Fibroblast of skin of left biceps (primary cell): ENCODE measurements around the gene RBM33.
"Not testable (repeated sequence)": the region's sequence is repeated elsewhere in the genome, so short reads cannot be mapped to it uniquely, and the experiment has no call there.

Experiments
- DNase-seq, 2 experiments: peaks; one replicate each; pipeline ENCODE4 v3.0.0-alpha.2; 2013; ENCODE audit warnings: low read depth in 2 of 2

The RBM33 gene

DNA sequence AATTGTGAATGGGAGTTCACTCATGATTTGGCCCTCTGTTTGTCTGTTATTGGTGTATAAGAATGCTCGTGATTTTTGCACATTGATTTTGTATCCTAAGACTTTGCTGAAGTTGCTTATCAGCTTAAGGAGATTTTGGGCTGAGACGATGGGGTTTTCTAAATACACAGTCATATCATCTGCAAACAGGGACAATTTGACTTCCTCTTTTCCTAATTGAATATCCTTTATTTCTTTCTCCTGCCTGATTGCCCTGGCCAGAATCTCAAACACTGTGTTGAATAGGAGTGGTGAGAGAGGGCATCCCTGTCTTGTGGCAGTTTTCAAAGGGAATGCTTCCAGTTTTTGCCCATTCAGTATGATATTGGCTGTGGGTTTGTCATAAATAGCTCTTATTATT is 43.8 kb downstream of the RBM33 start:
- not testable (repeated sequence) for DNase-seq

DNA sequence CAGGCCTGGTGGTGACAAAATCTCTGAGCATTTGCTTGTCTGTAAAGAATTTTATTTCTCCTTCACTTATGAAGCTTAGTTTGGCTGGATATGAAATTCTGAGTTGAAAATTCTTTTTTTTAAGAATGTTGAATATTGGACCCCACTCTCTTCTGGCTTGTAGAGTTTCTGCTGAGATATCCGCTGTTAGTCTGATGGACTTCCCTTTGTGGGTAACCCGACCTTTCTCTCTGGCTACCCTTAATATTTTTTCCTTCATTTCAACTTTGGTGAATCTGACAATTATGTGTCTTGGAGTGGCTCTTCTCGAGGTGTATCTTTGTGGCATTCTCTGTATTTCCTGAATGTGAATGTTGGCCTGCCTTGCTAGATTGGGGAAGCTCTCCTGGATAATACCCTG is 46.2 kb downstream of the RBM33 start:
- not testable (repeated sequence) for DNase-seq

DNA sequence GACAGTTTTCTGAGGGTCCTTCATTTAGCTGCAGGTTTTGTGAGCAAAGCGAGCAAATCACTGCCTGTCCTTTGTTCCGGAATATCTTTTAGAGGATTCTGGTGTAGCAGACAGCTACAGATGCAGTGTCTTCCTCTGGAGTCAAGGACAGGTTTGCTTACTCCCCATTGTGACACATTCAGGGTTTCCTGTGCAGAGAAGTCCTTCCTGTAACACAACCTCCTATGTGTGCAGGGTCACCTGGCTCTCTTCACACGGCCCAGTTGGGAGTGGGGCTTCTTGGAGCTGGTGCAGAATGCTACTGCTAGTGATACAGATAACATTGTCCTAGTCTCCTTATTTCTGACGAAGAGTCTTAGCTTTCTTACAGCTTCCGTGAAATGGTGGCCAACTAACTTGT is 47.9 kb downstream of the RBM33 start:
- DNase-seq: no peak

DNA sequence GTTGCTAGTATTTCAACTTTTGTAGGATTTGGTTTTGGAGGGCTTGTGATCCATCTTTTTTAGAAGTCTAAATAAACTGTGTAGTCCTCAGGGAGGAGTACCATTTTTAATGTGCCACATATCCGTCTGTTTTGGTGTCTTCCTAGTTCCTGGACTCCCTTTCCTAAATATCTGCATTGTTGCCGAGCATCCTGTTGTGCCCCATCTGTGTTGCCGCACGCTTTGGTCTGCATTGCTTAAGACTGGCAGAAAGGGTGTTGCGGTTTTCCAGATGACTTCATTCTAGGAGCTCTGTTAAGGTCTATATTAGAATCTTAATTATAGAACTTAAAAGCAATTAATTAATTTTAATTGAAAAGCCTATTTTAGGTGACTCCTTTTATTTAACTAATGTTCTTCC is 49.4 kb downstream of the RBM33 start:
- DNase-seq: no peak

DNA sequence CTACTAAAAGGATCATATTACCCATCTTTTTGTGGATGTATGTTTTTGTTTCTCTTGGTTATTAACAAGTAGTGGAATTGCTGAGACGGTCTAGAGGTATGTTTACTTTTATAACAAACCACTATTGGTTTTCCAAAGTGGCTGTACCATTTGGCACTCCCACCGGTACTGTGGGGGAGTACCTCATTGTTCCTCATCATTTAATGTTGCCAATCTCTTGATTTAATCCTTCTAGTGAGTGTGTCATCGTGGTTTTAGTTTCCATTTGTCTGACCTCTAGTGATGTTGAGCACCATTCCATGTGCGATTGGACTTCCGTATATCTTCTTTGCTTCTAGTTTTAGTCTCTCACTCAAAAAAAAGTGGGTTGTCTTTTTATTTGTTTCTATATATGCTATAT is 50.4 kb downstream of the RBM33 start:
- DNase-seq: no peak

DNA sequence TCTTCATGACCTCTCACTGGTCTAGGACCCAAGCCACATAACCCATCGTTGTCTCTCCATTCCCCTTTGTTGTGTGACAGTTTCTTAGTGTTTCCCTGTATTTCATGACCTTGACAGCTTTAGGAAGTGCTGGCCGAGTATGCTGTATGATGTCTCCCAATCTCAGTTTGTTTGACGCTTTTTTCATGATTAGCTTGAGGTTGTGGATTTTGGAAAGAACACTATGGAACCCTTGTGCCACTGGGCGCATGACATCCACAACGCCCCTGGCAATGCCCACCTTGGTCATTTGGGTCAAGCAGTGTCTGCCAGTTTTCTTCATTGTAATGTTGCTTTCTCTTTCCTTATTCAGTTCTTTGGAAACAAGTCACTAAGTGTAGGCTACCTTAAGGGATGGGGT is 52.3 kb downstream of the RBM33 start:
- no peak for DNase-seq

DNA sequence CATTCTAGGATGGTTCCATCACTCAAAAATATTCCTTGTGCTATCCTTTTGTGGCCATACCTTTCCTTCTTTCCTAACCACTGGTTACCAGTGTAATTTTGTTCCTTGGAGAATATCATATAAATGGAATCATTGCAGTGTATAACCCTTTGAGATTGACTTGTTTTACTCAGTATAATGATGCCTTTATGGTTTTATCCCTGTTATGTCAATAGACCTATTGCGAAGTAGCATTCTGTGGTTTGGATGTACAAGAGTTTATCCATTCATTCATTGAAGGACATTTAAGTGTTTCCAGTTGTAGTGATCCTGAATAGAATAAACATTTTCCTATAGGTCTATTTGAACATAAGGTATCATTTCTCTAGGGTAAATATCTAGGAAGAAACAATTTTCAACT is 54.2 kb downstream of the RBM33 start:
- DNase-seq: no peak

DNA sequence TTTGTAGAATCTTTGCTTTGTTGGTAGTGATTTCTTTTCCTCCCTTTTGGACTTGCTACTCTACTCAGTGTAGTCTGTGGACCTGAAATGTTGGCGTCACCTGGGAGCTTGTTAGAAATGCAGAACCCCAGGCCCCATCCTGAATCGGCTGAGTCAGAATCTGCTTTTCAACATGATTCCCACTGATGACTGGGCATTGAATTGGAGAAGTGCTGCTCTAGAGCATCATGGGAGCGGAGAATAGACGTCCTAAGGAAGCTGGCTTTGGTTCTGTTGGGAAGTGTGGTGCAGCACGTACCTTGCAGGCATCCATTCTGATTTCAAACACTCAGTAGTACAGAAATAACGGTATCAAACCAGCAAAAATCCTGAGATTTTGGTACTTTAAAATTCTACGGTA is 54.7 kb downstream of the RBM33 start:
- no peak for DNase-seq

DNA sequence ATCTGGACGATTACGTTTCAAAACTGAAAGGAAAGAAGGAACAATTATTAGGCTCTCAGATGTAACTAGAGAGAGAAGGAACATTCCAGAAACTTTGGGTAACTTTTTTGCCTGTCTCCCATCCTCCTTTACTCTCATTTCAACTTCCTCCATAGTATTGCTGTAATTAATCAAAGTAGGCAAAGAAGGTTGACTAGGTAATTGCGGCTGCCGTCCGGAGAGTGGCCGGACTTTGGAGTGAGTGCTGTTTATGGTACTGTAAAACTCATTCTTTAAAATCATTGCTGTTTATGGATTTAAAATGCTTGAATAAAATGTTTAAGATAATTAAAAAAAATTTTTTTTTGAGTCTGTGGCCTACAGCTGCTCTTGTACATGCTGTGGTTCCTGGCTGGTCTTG is 56.4 kb downstream of the RBM33 start:
- DNase-seq: no peak

DNA sequence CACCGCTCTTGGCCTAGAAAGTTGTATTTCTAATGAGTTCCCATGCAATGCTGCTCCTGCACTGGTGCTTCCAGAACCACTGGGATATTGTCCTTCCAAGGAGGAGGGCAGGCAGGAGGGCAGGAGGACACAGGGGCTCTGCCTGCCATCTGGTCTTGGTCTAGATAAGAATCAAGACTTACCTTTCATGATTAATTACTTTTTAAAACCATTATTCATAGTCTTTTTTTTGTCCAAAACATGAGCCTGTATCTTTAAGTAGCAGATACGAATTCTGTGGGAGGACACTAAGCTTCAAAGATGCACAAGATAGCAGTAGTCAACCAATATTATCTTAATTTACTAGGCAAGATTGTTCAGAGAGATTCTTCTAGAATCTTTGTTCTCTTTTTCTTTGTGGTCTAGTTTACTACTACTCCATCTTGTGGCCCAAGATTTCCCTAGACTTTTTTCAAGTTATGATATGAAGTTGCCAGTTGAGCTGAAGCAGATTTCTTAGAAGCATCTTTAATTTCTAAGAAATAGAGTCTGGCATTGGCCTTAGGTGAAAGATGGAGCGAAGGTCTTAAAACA is 57.6 kb downstream of the RBM33 start:
- DNase-seq: no peak

DNA sequence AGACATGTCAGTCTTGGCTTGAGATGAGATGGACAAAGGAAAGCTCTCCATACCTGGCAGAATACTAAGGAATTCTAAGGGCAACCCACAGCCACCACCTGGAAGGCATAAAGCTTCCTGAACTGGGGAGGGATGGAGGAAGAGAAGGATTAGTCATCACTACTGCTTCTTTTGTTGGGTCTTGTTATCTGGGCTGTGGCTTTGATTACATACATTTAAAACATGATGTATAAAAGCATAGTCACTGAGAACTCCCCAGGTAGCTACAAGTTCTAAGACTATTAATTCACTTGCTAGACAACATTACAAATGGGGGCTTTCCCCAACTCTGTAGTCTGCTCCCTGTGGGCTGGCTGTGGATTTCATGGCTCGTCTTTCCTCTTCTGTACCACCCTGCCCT is 58.2 kb downstream of the RBM33 start:
- DNase-seq: no peak

DNA sequence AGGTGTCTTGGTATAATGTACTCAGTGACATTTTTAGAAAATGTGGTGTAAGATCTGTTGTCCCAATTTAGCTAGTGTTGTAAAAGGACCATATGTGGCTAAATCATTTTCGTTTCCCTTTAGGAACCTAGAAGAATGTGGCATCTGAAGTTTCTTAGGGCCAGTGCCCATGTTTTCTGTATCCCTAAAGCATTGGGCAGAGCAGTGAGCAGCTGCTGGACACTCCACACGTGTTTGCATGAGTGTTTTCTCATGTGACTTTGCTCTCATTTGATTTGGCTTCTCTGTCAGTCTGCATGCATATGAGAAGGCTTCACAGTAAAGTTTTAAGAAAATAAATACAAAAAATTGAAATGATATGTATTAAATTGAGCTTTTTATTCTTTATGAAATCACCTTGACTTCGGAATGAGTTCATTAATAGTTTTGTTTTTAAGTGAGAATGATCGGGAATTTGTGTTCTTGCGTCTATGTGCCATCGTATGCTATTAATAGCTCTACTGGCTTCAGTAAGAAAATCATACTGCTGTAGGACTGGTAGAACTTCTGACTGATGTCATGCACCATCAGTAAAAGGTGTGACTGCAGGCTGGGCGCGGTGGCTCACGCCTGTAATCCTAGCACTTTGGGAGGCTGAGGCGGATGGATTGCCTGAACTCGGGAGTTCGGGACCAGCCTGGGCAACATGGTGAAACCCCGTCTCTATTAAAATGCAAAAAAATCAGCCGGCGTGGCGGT is 61.3 kb downstream of the RBM33 start:
- DNase-seq: no peak

DNA sequence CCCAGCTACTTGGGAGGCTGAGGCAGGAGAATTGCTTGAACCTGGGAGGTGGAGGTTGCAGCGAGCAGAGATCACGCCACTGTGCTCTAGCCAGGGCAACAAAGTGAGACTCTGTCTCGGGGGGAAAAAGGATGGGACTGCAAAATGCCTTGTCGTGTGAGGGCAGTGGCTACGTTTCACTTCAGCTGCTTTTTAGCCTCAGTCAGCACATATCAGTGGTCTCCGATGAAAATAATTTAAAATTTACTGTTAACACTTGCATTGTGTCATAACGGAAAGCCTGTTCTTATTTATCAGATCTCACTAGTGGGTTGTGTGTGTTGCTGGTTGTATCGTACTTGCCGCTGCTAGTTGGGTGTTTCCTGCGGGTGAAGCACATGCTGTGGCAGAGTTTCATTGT is 61.9 kb downstream of the RBM33 start:
- DNase-seq: no peak

DNA sequence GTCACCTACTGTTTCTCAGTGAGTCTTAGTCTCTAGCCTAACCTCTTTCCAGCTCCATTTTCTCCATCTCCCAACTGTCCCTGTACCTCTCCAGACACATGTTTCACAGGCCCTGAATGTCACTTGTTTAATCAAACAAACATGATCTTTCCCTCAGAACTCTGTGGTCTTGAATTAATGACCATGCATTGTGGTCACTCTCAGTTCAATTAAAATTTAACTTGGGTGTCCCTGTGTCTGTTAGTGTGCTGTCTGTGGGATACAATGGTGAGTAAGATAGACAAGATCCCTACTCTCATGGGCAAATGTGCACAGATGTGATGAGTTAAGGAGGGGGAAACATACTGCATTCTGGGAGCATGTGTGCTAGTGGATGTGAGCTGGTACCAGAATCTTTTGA is 65.0 kb downstream of the RBM33 start:
- DNase-seq: no peak

DNA sequence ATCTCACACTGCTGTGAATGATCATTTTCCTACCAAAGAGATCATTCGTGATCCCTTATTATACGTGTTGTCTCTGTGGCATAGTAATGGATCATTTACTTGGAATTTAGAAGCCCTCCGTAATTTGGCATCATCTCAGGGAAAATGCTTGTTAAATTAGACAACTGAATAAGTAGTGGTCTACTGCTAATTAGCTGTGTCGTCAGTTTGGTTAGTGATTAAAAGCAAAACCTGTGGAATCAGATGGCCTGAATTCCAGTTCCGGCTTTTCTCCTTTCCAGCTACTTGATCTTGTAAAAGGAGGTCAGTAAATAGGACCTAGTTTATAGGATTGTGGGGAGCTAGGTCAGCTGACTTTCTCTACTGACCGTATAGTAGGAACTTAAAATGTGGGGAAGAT is 65.6 kb downstream of the RBM33 start:
- no peak for DNase-seq

DNA sequence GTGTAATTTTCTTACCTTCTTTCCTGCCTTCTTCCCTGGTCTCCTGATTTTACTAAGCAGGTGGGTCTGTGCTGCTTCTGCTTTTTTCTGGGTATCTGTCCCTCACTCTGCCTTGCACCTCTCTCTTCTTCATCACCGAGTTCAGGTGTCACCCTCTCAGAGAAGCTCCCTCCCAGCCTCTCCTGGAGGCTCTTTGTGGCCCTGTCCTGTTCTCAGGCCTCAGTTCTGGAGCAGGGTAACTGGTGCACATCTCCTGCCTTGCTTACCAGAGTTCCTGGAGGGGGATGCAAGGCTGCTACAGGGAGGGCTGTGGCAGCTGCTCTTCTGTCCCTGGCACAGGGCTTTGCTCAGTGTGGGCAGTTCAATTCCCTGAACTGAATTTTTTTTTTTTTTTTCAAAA is 66.1 kb downstream of the RBM33 start:
- no peak for DNase-seq

DNA sequence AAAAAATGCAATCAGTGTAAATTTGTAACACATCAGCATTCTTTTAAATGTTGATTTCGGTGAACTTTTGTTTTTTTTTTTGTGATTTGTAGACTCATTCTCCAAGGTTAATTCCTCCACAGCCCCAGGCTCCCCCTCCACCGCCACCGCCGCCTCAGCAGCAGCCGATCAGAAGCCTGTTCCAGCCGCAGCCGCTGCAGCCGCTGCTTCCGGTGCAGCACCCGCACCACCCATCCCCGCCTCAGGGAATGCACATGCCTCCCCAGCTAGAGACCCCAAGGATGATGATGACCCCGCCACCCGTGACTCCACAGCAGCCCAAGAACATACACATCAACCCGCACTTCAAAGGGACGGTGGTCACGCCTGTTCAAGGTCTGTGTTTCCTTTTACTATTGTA is 66.6 kb downstream of the RBM33 start:
- DNase-seq: no peak

DNA sequence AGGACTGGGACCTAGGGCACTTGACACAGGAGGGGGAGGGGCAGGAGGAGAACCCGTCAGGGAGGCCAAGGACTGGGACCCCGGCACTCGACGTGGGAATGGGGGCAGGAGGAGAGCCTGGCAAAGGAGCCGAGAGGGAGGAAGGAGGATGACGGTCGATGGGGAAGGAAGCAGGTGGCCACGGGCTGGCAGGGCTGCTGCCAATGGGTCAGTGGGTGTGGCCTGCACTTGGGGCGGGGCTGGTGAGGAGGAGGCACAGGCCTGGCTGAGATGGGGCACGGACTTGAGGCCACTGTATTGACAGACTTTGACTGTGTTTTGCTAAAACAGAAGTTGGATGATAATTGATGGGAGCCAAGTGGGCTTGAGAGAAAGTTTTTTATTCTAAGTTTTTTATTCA is 68.9 kb downstream of the RBM33 start:
- no peak for DNase-seq

DNA sequence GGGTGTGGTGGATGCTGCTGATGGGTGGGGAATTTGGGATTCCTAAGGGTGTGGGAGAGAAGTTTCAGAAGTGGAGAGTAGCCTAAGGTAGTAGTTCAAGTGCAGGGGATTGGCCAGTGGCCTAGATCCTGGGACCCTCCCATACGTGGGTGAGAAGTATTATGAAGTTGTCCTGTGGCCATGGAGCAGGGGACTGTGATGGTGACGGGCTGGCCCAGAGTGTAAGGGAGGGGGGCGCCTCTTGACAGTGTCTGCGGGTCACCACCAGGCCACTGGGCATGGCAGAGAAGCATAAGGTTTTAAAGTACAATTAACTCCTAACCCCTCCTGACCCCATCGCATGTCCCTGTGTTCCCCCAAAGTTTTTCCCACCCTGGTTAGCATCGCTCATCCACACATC is 70.2 kb downstream of the RBM33 start:
- no peak for DNase-seq

DNA sequence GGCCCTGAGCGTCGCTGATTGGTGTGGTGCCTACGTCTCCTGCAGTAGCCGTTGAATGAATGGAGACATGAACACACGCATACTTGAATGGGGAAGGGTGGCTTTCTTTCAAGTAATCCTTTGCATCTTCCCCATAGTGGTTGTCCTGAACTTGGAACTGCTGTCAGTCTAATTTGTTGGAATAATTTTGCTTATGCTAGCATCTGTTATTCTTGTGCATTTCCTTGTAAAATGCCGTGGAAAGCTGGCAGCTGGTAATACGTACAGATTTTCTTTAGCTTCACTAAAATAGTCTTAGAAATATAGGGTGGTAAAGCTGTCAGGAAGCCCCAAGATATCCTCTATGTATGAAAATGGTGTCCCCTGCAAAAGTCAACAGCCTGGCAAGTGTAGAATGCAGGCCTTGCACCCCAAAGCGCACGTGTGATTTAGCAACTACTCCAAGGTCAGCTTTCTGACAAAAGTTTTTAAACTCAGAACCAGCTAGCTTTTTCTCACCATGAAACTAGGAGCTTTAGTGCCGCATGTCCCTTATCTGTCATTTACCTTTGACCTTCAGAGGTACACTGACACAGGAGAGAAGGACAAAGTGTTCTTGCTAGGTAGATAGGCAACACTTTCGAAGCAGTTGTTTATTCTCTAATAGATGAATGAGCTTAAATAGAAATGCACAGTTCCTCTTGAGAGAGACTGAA is 70.8 kb downstream of the RBM33 start:
- DNase-seq: no peak

DNA sequence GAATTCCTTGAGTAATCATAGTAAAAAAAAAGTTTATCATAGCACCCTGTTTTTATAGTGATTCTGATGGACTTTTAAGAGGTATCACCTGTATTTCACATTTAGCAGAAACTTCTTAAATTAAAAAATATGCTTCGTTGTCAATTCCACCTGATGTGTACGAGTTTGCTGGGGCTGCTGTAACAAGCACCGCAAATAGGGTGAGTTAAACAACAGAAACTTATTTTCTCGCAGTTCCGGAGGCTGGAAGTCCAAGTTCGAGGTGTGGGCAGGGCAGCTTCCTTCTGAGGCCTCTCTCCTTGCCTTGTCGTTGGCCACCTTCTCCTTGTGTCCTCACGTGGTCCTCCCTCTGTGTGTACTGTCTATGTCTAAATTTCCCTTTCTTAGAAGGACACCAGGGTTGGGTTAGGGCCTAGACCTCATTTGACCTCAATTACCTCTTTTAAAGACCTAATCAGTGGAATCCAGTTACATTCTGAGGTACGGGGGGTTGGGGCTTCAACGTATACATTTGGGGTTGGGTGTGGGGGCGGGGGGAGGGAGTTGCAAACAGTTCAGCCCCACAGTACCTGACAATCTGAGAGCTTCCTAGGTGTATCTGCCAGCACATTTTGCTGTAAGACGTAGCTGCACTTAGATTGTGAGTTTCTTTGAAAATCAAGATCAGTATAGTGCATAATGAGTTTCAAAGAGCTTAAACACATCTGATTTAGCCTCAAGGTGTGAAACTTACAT is 72.7 kb downstream of the RBM33 start:
- no peak for DNase-seq

DNA sequence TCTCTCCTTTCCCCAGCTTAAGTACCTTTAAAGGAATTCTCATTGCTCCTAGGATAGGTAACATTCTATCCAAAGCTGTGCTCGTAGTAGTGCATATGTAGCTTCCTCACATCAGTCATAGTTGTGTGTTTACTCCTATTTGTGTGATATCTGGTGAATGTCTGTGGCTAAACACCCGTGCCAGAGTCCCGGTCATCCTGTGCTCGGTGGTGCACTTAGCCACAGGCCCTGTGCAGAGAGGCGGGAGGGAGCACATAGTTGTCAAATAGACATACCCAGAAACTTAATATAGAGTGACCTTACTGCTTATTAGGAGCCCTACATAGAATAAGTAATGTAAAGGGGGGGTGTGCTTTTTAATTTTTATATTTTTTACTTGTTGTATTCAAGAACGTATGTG is 76.6 kb downstream of the RBM33 start:
- DNase-seq: no peak

DNA sequence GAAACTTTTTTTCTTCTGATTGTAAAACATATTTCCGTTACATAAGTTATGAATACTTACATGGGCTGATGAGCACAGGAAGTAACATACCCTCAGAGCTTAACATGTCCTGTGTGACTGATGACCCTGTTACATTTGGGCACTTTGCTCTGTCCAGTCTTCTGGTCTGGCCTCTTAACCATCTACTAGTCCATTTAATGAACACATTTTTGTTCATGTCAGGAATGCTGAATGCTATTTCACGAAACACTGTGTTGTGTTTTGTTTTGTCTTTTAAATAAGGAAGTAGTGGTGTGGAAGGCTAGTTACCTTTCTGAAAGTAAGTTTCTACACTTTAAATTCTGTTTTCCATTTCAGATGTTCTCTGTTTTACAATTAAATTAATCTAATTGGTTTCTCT is 77.7 kb downstream of the RBM33 start:
- no peak for DNase-seq
